LNCaP clone FGC (cell line): ENCODE results near the gene SNX11.

ENCODE experiments used
- DNase-seq: peaks from one replicate; pipeline ENCODE4 v3.0.0-alpha.2; 2011; ENCODE audit warnings: low read depth
- H3K4me3 ChIP-seq: 2 replicates; pipeline ENCODE4 v1.5.1; 2011; ENCODE audit warnings: mild to moderate bottlenecking, low read depth, low read length, control low read depth
- CTCF ChIP-seq: IDR thresholded peaks from 2 replicates; pipeline ENCODE4 v1.5.1; 2012; ENCODE audit warnings: mild to moderate bottlenecking; ENCODE audit not compliant: control insufficient read depth, insufficient read depth; ENCODE audit errors: extremely low read depth

Gene SNX11

DNA sequence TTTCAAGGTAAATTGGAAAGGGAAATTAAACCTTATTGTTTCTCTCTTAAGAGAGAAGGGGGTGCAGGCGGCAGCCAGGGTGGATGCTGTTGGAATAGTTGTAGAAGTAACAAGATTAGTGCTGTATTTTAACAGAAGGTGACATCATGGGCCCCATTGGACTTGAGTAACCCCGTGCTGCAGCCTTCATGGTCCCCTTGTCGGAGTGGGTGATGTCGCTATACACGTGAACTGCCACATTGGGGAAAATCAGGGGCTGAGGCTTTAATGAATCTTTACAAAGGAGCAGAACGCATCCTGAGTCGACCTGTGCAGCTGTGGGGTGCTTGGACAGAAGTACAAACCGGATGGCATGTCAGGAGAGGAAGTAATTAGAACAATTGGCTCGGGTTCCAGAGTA is 3.2 kb downstream of the SNX11 start:
- DNase-seq = no peak
- H3K4me3 ChIP-seq = no peak overlapping the region
- no peak for TF ChIP-seq CTCF

DNA sequence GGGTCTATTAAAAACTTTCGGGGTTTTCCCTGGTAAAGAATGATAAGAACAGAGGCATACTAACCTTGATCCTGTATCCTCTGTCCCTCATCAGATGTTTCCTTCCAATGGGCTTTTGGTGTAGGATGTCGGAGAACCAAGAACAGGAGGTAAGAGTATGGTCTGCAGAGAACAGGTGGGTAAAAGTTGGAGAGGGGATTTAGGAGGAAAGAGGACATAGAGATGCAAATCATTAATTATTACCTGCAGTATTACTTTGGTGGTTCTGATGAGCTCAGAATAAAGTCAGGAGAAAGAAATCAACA is 4.3 kb downstream of the SNX11 start:
- no peak for TF ChIP-seq CTCF
- H3K4me3 ChIP-seq = no peak overlapping the region
- no peak for DNase-seq

DNA sequence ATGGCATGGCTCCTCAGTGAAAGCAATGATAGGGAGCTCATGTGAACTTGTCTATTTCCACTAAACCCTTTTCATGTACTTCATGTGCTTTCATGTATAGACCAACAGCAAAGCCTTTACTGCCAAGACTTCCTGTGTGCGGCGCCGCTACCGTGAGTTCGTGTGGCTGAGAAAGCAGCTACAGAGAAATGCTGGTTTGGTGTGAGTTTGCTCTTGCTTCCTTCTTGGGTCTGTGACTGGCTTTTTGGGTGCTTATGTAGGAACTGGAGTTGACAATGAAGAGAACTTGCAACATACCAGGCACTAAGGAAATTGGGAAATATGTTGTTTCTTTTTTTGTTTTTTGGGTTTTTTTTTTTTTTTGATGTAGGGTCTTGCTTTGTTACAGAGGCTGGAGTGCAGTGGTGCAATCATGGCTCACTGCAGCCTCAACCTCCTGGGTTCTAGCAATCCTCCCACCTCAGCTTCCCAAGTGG is 5.7 kb downstream of the SNX11 start:
- DNase-seq = no peak
- no peak overlapping the region for H3K4me3 ChIP-seq
- TF ChIP-seq CTCF = no peak

DNA sequence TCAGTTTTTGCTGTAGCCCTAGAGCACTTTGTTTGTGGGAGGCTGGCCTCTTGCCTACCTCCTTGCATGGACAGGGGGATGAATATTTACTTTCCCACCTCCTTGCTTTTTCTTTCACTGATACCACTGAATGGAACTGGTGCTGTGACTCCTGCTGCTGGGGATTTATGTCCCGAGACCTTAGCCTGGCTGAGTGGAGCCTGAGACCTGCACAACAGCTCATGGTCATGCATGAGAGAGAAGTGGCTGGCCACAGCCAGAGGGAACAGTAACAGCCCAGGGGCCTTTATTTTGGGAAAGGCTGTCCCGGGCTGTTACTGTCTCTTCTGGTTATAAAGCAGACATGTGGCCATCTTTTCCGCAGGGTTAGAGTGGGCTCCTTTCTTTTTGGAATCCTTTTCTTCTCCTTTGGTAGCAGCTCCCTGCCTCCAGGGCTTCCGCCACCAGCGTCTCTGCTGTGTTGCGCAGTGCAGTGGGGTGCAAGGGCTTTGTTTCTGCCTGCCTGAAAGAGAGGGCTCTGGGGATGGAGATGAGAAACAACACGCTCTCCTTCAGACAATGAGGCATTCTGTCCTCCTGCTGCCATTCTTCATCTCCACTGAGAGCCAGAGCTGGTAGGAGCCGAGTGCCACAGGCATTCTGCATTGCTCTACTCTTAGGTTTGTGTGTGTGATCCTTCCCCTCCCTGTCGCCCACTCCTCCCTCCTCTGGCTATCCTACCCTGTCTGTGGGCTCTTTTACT is 14.5 kb downstream of the SNX11 start:
- no peak overlapping the region for H3K4me3 ChIP-seq
- no peak for TF ChIP-seq CTCF
- no peak for DNase-seq

GRCh38 chr17:48122665-48123045 is 15.1 kb downstream of the SNX11 start:
- DNase-seq = no peak
- no peak for TF ChIP-seq CTCF
- H3K4me3 ChIP-seq = no peak overlapping the region

GRCh38 chr17:48123111-48123510 is 15.5 kb downstream of the SNX11 start:
- TF ChIP-seq CTCF = no peak
- H3K4me3 ChIP-seq = no peak overlapping the region
- DNase-seq = no peak

GRCh38 chr17:48123776-48124388 is 16.3 kb downstream of the SNX11 start:
- no peak for TF ChIP-seq CTCF
- DNase-seq = no peak
- no peak overlapping the region for H3K4me3 ChIP-seq
